Aorta (tissue), 5 donors: ENCODE results near the gene PDZD8. TPM values are rescaled to one million over a fixed set of nuclear protein-coding genes. Genes with fewer than 3 reads are reported as not detected.
"Not testable (repeated sequence)": the region's sequence is repeated elsewhere in the genome, so short reads cannot be mapped to it uniquely, and the experiment has no call there.

Experiments
- ATAC-seq: fragments of 200-7000 bp; cut with Tn5 transposase; one replicate; pipeline ENCODE4 v1.9.1; 2022; ENCODE audit warnings: moderate library complexity; ENCODE audit not compliant: low FRiP score
- DNase-seq, 2 donors: peaks; one replicate each; pipeline ENCODE4 v3.0.0-alpha.2; 2020
- H3K27ac ChIP-seq, 2 donors: one replicate each; pipeline ENCODE4 v1.5.1; 2013; ENCODE audit warnings: low read length in 2 of 2, mild to moderate bottlenecking in 2 of 2, moderate library complexity in 2 of 2, control low read depth in 1 of 2, inconsistent platforms in 1 of 2, low read depth in 1 of 2
- H3K27me3 ChIP-seq, 2 donors: one replicate each; pipeline ENCODE4 v1.6.1; 2013; ENCODE audit warnings: control low read depth in 1 of 2, low read length in 1 of 2, mild to moderate bottlenecking in 1 of 2, moderate library complexity in 1 of 2; ENCODE audit not compliant: insufficient read depth in 2 of 2, control insufficient read depth in 1 of 2
- H3K36me3 ChIP-seq, 2 donors: one replicate each; pipeline ENCODE4 v1.6.1; 2013; ENCODE audit warnings: control low read depth in 1 of 2, low read length in 1 of 2, mild to moderate bottlenecking in 1 of 2; ENCODE audit not compliant: insufficient read depth in 2 of 2, control insufficient read depth in 1 of 2
- H3K4me1 ChIP-seq, 2 donors: one replicate each; pipeline ENCODE4 v1.6.1; 2013; ENCODE audit warnings: low read length in 2 of 2, control low read depth in 1 of 2, mild to moderate bottlenecking in 1 of 2, moderate library complexity in 1 of 2; ENCODE audit not compliant: insufficient read depth in 2 of 2, control insufficient read depth in 1 of 2
- H3K4me3 ChIP-seq, 2 donors: one replicate each; pipeline ENCODE4 v1.5.1; 2013; ENCODE audit warnings: low read length in 2 of 2, control low read depth in 1 of 2, mild to moderate bottlenecking in 1 of 2
- H3K9me3 ChIP-seq: one replicate; pipeline ENCODE4 v1.6.1; 2013; ENCODE audit warnings: mild to moderate bottlenecking, low read length; ENCODE audit not compliant: control insufficient read depth
- WGBS, 2 donors: extraction: QIAGEN DNeasy Blood & Tissue Kit; methylation state at CpG; one replicate each; pipeline ENCODE4 v1.1.7; 2013; 5-methylcytosine and 5-hydroxymethylcytosine counted together
- intact Hi-C, 2 donors: fragments of 100-400 bp; cut with DNase I; formaldehyde crosslinking; loops; one replicate each; pipeline versions ENCODE4 v1.14.2 to v1.15.0; 2022
- polyA plus RNA-seq, 2 donors: library from polyadenylated mRNA; stranded (reverse); fragments of 200-250 nt; gene quantifications; one replicate each; pipeline ENCODE4 v1.2.3, GENCODE V29; 2013
- total RNA-seq, 2 donors: library from RNA; stranded (reverse); fragmentation: NEBNext Ultra II Directional; extraction: Animal tissue kit (Norgen Biotek cat#: 25700); gene quantifications; one replicate each; pipeline ENCODE4 v1.2.1, GENCODE V29; 2021
- donor health status: healthy with polysubstance abuse.
- donor health status: Bipolar disorder and iron deficiency.
- donor health status: DM: no; HTN: no; CAD: no.
- donor health status: DM: no; HTN: no; CAD: no.
- donor health status: DM: yes; HTN: yes; CAD: no.

Gene PDZD8
- total and polyA plus RNA-seq, 4 donors = 4.5 to 36.0 (median 20.4) TPM

DNA sequence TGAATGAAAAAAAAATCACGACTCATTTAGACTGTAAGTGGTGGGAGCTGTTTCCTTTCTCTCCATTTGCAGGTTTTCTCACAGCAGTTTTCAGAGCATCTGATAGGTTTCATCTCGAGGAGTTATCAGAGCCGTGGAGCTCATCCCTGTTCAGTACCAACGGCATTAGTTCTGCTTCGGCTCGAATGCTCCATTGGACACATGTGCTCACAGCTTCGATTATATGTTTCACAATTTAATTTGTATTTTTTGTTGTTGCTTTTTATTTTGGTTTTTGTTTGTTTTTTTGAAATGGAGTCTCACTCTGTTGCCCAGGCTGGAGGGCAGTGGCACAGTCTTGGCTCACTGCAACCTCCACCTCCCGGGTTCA is 132.8 kb downstream of the PDZD8 start:
- Histone ChIP-seq H3K4me3 (no peak overlapping the region), H3K27ac (no peak overlapping the region), H3K4me1 (no peaks in the 10 kb centered on the region), H3K36me3 (no peaks in the 10 kb centered on the region), H3K27me3 (peaks cover 0 to 3% of the 10 kb centered on the region in 2 donors), H3K9me3 (no peaks in the 10 kb centered on the region)
- intact Hi-C loops = no loop called here
- no peak for ATAC-seq
- no peak for DNase-seq
- 89 to 93% methylated on average over 8 of the region's 8 CpGs for WGBS, 2 donors

DNA sequence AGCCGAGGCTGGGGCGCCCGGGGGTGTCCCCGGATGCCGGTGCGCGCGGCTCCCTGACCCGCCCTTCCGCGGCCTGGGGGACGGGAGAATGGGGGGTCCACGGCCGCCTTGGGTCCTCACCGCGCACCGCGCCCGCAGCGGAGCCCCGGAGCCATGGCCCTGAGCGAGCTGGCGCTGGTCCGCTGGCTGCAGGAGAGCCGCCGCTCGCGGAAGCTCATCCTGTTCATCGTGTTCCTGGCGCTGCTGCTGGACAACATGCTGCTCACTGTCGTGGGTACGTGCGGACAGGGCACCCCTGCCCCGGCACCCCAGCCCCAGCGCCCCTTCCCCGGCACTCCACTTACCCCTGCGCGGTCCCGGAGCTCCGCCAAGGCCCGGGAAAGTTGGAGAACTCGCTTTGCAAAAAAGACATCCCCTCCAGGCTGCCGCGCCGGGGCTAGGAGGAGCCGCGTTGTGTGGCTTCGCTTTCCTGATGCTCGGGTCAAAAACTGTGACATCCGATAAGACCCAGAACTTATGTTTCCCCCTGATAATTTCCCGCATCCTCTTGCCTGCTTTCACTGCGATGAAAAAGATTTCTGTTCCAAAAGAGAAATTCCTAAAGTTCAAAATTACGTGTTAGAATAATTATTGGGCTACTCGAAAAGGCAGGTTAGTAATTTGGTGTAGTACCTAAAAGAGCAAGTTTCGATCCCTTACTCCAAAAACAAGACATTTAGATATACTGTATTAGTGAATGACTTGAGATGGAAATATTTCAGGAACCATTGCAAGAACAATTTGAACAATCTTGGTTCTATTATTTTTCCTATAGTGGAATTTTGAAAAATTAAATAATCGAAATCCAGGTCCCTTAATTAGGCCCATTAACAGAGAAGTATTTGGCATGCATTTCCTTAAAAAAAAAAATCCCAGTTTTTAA is 133.4 kb downstream of the PDZD8 start:
- H3K4me1 ChIP-seq = no peaks in the 10 kb centered on the region
- DNase-seq (peak in 1 of 2 donors; percentile 67), ATAC-seq (peak; percentile 9)
- no peak overlapping the region for H3K27ac ChIP-seq
- WGBS, 2 donors = 6% methylated on average over 51 to 56 of the region's 56 CpGs
- H3K4me3 ChIP-seq = no peak overlapping the region
- H3K9me3 ChIP-seq = no peaks in the 10 kb centered on the region
- H3K36me3 ChIP-seq = no peaks in the 10 kb centered on the region
- intact Hi-C loops = no loop called here
- H3K27me3 ChIP-seq = peaks cover 0 to 3% of the 10 kb centered on the region in 2 donors

DNA sequence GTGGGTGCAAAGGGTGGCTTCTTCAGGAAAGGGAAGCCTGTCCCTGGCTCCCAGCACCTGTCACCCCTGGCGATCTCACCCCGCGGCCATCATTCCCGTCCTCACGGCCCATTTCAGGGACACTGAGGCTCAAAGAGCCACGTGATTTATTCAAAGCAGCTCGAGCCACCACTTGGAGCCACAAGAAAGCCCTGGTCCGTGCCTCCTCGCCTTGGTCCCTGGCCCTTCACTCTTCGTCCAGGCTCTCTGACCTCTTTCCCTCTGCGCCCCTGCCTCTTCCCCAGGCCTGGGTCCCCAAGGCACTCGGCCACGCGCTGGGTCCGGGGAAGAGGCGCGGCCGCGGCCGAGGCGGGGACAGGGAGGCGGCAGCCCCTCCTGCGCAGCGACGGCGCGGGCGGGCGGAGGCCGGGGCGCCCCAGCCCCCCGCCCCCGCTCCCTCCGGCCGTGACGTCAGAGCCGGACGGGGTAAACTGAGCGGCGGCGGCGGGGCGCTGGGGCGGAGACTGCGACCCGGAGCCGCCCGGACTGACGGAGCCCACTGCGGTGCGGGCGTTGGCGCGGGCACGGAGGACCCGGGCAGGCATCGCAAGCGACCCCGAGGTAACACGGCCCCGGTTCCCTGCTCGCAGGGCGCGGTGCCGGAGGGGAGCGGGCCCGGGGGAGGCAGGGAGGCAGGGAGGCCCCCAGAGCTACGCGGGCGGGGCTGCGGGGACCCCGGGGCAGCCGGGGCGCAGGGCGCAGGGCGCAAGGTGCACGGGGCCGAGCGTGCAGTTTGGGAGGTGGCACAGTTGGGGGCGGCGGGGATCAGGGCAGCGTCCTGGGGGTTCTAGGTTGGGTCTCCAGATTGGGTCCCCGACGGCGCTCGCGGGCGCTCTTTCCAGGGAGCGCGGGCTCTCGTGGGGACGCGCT is 134.4 kb downstream of the PDZD8 start, which contains the start of gene SLC18A2:
TSS of gene SLC18A2 (plus strand) at position 494 of the 909 bp plus-strand sequence. CDS start 580 bp downstream, outside the sequence.
- ATAC-seq (no peak), DNase-seq (peak in 1 of 2 donors; percentile 57)
- H3K27me3 ChIP-seq = peaks cover 0 to 3% of the 10 kb centered on the region in 2 donors

DNA sequence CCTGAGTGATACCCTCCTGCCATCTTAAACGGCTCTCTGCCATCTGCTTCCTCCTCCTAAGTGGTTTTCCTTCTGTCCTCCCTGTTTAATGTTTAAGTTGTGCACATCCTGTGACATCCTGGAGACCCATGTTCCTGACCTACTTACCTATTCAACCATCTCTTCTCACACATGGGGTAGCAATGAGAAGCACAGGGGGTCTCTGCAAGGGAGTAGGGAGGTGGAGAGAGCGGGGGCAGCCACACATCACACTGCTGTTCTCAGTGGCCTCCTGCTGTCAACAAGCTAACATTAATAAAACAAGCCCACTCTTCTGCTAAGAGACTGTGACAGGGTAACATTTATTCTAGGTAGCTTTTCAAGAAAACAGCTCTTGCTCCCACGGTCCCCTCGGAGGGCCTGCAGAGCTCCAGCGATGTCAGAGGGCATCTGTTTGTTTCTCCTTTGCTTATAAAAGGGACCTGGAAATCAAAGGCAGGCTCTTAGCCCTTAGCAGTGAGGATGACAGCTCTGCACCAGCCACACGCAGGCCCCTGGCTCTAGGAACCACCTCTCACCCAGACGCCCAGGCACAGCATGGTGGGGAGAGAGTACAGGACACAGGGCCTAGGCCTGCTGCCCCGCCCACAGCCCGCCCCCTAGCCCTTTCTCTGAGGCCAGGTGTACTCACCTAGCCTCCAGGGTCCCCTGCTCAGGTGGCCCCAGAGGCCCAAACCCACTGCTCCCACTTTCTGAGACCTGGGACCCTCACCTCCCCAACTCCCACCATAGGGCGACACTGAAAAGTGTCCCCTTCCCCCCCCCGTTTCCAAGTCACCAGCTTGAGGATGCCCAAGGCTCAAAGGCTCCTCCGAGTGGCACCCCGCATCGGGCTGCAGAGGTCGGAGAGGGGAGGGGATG is 135.3 kb downstream of the PDZD8 start:
- peaks cover 0 to 3% of the 10 kb centered on the region in 2 donors for H3K27me3 ChIP-seq
- no peak overlapping the region for H3K27ac ChIP-seq
- WGBS, 2 donors = 34 to 36% methylated on average over 11 to 15 of the region's 15 CpGs
- no peaks in the 10 kb centered on the region for H3K36me3 ChIP-seq
- H3K4me3 ChIP-seq = no peak overlapping the region
- DNase-seq (peak in 1 of 2 donors; percentile 12), ATAC-seq (no peak)
- intact Hi-C loops = no loop called here
- no peaks in the 10 kb centered on the region for H3K4me1 ChIP-seq
- H3K9me3 ChIP-seq = no peaks in the 10 kb centered on the region

More for the DNA sequence above, 134.4 kb downstream of the PDZD8 start, which contains the start of gene SLC18A2:
- H3K27ac ChIP-seq = no peak within 1 kb of the TSS
- H3K36me3 ChIP-seq = no peaks in the 10 kb centered on the region
- H3K4me3 ChIP-seq = no peak within 1 kb of the TSS
- no peaks in the 10 kb centered on the region for H3K9me3 ChIP-seq
- no peaks in the 10 kb centered on the region for H3K4me1 ChIP-seq
- intact Hi-C loops = no loop called here
- WGBS, 2 donors = 1 to 2% methylated on average over 58 to 93 of the region's 93 CpGs

DNA sequence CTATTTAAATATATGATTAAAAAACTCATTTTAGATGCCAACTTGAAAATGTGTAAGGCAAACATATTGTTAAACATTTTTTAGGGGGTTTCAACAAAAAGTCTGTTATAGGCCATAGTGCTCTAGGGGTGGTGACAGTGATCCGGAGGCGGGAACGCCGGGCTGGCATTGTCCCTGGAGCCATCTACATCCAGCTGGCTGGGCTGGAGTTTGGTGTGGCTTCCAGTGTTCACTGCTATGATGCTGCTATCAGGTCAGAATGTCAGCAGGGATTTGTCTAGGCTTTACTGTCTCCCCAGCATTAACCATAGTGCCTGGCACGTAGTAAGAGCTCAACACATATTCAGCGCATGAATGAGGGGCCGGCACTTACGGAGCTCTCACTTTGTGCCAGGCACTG is 136.2 kb downstream of the PDZD8 start:
- Histone ChIP-seq H3K27ac (no peak overlapping the region), H3K9me3 (no peaks in the 10 kb centered on the region), H3K27me3 (peaks cover 0 to 3% of the 10 kb centered on the region in 2 donors), H3K4me1 (no peaks in the 10 kb centered on the region), H3K36me3 (no peaks in the 10 kb centered on the region), H3K4me3 (no peak overlapping the region)
- intact Hi-C loops = no loop called here
- WGBS, 2 donors = 79 to 80% methylated on average over 8 of the region's 8 CpGs
- peak in 1 of 2 donors; percentile 64 for DNase-seq
- ATAC-seq = no peak

DNA sequence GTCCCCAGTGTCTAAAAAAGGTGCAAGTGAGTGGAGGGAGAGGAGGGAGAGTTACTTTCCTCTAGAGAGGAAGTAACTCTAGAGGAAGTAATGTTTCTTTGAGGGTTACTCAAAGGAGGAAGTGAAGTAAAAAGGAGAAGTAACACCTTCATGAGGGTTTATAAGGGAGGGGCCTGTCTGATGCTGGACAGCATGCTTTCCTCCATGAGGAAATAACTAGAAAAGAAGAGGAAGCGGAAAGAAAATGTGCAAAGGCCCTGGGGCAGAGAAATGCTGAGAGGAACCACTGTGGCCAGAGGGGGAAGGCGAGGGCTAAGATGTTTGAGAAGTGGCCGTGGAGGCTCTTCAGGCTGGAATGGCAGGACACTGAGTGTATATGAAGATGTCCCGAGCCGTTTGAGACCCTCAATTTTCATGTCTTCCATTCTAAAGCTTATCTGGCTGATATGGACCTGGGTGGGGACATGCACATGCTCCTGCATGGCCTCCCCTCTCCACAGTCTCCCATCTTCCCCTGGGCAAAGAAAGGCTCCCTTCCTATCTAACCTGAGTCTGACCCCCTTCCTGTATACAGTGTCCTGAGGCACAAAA is 137.7 kb downstream of the PDZD8 start:
- Histone ChIP-seq H3K27me3 (no peaks in the 10 kb centered on the region), H3K4me1 (no peaks in the 10 kb centered on the region), H3K36me3 (no peaks in the 10 kb centered on the region), H3K27ac (no peak overlapping the region), H3K9me3 (no peaks in the 10 kb centered on the region), H3K4me3 (no peak overlapping the region)
- intact Hi-C loops = no loop called here
- peak in 1 of 2 donors; percentile 23 for DNase-seq
- no peak for ATAC-seq
- 83 to 84% methylated on average over 5 of the region's 5 CpGs for WGBS, 2 donors

DNA sequence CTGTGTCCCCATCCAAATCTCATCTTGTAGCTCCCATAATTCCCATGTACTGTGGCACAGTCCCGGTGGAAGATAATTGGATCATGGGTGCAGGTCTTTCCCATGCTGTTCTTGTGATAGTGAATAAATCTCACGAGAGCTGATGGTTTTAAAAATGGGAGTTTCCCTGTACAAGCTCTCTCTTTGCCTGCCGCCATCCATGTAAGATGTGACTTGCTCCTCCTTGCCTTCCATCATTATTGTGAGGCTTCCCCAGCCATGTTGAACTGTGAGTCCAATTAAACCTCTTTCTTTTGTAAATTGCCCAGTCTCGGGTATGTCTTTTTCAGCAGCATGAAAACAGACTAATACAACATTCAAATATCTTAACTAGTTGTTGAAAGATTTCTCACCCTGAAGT is 145.1 kb downstream of the PDZD8 start:
- ATAC-seq, DNase-seq, H3K27me3 ChIP-seq, H3K27ac ChIP-seq, H3K4me1 ChIP-seq, H3K4me3 ChIP-seq, H3K9me3 ChIP-seq, H3K36me3 ChIP-seq, intact Hi-C loops: not testable (repeated sequence)
- 83 to 87% methylated on average over 4 of the region's 4 CpGs for WGBS, 2 donors

DNA sequence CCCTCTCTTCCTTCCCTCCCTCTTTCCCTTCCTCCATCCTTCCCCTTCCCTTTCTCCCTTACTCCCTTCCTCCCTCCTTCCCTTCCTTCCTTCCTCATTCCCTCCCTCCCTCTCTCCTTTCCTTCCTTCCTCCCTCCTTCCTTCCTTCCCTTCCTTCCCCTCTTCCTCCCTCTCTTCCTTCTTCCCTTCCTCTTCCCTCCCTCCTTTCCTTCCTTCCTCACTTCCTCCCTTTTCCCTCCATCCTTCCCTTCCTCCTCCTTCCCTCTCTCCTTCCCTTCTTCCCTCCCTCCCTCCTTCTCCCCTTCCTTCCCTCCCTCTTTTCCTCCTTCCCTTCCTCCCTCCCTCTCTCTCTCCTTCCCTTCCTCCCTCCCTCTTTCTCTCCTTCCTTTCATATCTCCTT is 147.0 kb downstream of the PDZD8 start:
- no peak for DNase-seq
- H3K9me3 ChIP-seq = no peaks in the 10 kb centered on the region

More for the DNA sequence above, 147.0 kb downstream of the PDZD8 start:
- no peak overlapping the region for H3K27ac ChIP-seq
- H3K4me1 ChIP-seq = no peaks in the 10 kb centered on the region
- intact Hi-C loops = no loop called here
- H3K4me3 ChIP-seq = no peak overlapping the region
- H3K27me3 ChIP-seq = no peaks in the 10 kb centered on the region
- H3K36me3 ChIP-seq = no peaks in the 10 kb centered on the region
- no peak for ATAC-seq
